AG04450 (cell line): ENCODE data around the gene TALDO1. TPM values are rescaled to one million over a fixed set of nuclear protein-coding genes. Genes with fewer than 3 reads are reported as not detected.
A peak's percentile ranks its signal among the peaks of the same experiment; 100 is the strongest.

ENCODE experiments used
- CTCF ChIA-PET: fragments of 300-600, 350-600 bp; formaldehyde crosslinking; extraction: SDS; loops from one replicate; lab custom pipeline; 2022; ENCODE audit warnings: antibody characterized with exemption, inconsistent platforms; lab: Charles Lee
- POLR2A ChIA-PET: fragments of 350-600 bp; formaldehyde crosslinking; extraction: SDS; loops from one replicate; lab custom pipeline; 2021; ENCODE audit warnings: antibody characterized with exemption, inconsistent platforms; lab: Yijun Ruan, JAX
- DNase-seq: peaks from one replicate; pipeline ENCODE4 v3.0.0-alpha.2; 2011; ENCODE audit warnings: low read depth, low spot score
- H3K27ac ChIP-seq: one replicate; pipeline ENCODE4 v1.5.1; 2012; ENCODE audit warnings: low read depth, low read length, control low read depth
- H3K27me3 ChIP-seq: one replicate; pipeline ENCODE4 v1.6.0; 2012; ENCODE audit warnings: low read length; ENCODE audit not compliant: control insufficient read depth, insufficient read depth
- H3K4me3 ChIP-seq: 2 replicates; pipeline ENCODE4 v1.5.1; 2011; ENCODE audit warnings: mild to moderate bottlenecking, low read depth, low read length, control low read depth
- H3K9me3 ChIP-seq: 2 replicates; pipeline ENCODE4 v1.5.1; 2012; ENCODE audit warnings: low read length; ENCODE audit not compliant: control insufficient read depth, insufficient read depth
- CTCF ChIP-seq: IDR thresholded peaks from 2 replicates; pipeline ENCODE4 v1.5.1; 2011; ENCODE audit warnings: low read depth, low read length, control low read depth, inconsistent platforms
- polyA plus RNA-seq: library from polyadenylated mRNA; depleted of rRNA; stranded (reverse); fragments of >200 nt; gene quantifications from 2 replicates; pipeline ENCODE4 v1.2.3, GENCODE V29; 2011

The TALDO1 gene
- polyA plus RNA-seq, 1 experiment: 242 TPM

GRCh38 chr11:704228-704674, 43.0 kb upstream of the TALDO1 start:
- H3K27ac ChIP-seq: no peak overlapping the region
- H3K9me3 ChIP-seq: no peaks in the 10 kb centered on the region; the same call in 1 of the 2 replicates
- H3K27me3 ChIP-seq: no peaks in the 10 kb centered on the region
- ChIA-PET POLR2A (interaction anchor here (0.6 kb wide), 1 partner anchor 14 kb away, joined by 3 read pairs; no protein-coding TSS in a partner anchor), CTCF (no interaction called here)
- H3K4me3 ChIP-seq: no peak overlapping the region
- DNase-seq: no peak
- no peak for TF ChIP-seq CTCF

- no peak for DNase-seq
- no peaks in the 10 kb centered on the region for H3K27me3 ChIP-seq
- H3K27ac ChIP-seq: no peak overlapping the region
- POLR2A ChIA-PET: interaction anchor here (0.7 to 2.4 kb wide), 3 partner anchors 8 to 20 kb away, joined by 3 to 11 read pairs (median 3); partner anchors contain the start of genes DEAF1 and TMEM80
- H3K4me3 ChIP-seq: peak overlapping the region; percentile 67
- H3K9me3 ChIP-seq: no peaks in the 10 kb centered on the region; the same call in 1 of the 2 replicates
- TF ChIP-seq CTCF: no peak
- CTCF ChIA-PET: no interaction called here
These were observed 42.3 kb upstream of the TALDO1 start for GRCh38 chr11:704781-705645.

- peak within 1 kb of the TSS; percentile 67 for H3K4me3 ChIP-seq
- POLR2A ChIA-PET: interaction anchor here (0.6 to 2.4 kb wide), 6 partner anchors 9 to 169 kb away, joined by 3 to 11 read pairs (median 4); partner anchors contain the start of genes DEAF1, LRRC56 and TMEM80
- no peaks in the 10 kb centered on the region for H3K27me3 ChIP-seq
- CTCF ChIA-PET: no interaction called here
- no peak for DNase-seq
- H3K9me3 ChIP-seq: no peaks in the 10 kb centered on the region; the same call in 1 of the 2 replicates
- no peak for TF ChIP-seq CTCF
- peak within 1 kb of the TSS; percentile 31 for H3K27ac ChIP-seq
These were observed 41.4 kb upstream of the TALDO1 start, which contains the start of gene EPS8L2 for GRCh38 chr11:705646-706438. TSS of gene EPS8L2 (plus strand) at chr11:706231. CDS start at chr11:709408, 3,177 bp downstream.

GRCh38 chr11:706439-706956, 40.8 kb upstream of the TALDO1 start:
- no peak for DNase-seq
- ChIA-PET POLR2A (interaction anchor here (0.6 to 2.4 kb wide), 5 partner anchors 9 to 169 kb away, joined by 3 to 11 read pairs (median 4); partner anchors contain the start of genes DEAF1, LRRC56 and TMEM80), CTCF (no interaction called here)
- H3K4me3 ChIP-seq: peak overlapping the region; percentile 67
- no peaks in the 10 kb centered on the region for H3K27me3 ChIP-seq
- no peaks in the 10 kb centered on the region; the same call in 1 of the 2 replicates for H3K9me3 ChIP-seq
- H3K27ac ChIP-seq: no peak overlapping the region
- TF ChIP-seq CTCF: no peak
